Liver (tissue), 9 donors: Measurements from ENCODE around the gene TFB1M. TPM values are rescaled to one million over a fixed set of nuclear protein-coding genes. Genes with fewer than 3 reads are reported as not detected.

Experiments used
- DNase-seq: peaks from one replicate; pipeline ENCODE4 v3.0.0-alpha.2; 2017; ENCODE audit warnings: low spot score
- H3K27ac ChIP-seq, 2 donors: one replicate each; pipeline ENCODE4 v1.7.0; 2013; ENCODE audit warnings: inconsistent platforms in 2 of 2, low read length in 2 of 2, control low read depth in 1 of 2, low read depth in 1 of 2, mild to moderate bottlenecking in 1 of 2
- H3K27me3 ChIP-seq, 4 donors: one replicate each; pipeline versions ENCODE4 v1.6.1 to v1.7.0; 2013; ENCODE audit warnings: low read length in 3 of 4, inconsistent platforms in 1 of 4, mild to moderate bottlenecking in 1 of 4, moderate library complexity in 1 of 4; ENCODE audit not compliant: control insufficient read depth in 4 of 4, insufficient read depth in 4 of 4
- H3K36me3 ChIP-seq, 4 donors: one replicate each; pipeline versions ENCODE4 v1.6.1 to v1.7.0; 2013; ENCODE audit warnings: low read length in 3 of 4, mild to moderate bottlenecking in 3 of 4, low read depth in 1 of 4, moderate library complexity in 1 of 4; ENCODE audit not compliant: control insufficient read depth in 4 of 4, insufficient read depth in 3 of 4
- H3K4me1 ChIP-seq, 4 donors: one replicate each; pipeline versions ENCODE4 v1.6.1 to v1.7.0; 2013; ENCODE audit warnings: low read length in 3 of 4, mild to moderate bottlenecking in 3 of 4, moderate library complexity in 1 of 4; ENCODE audit not compliant: control insufficient read depth in 4 of 4, insufficient read depth in 4 of 4
- H3K4me3 ChIP-seq, 3 donors: one replicate each; pipeline versions ENCODE4 v1.6.1 to v1.7.0; 2013; ENCODE audit warnings: low read length in 3 of 3, control low read depth in 1 of 3, low read depth in 1 of 3, mild to moderate bottlenecking in 1 of 3
- H3K9ac ChIP-seq, 2 donors: one replicate each; pipeline ENCODE4 v1.7.0; 2013; ENCODE audit warnings: low read length in 2 of 2, mild to moderate bottlenecking in 2 of 2, moderate library complexity in 2 of 2, control low read depth in 1 of 2, low read depth in 1 of 2
- H3K9me3 ChIP-seq, 4 donors: one replicate each; pipeline versions ENCODE4 v1.6.1 to v1.7.0; 2013; ENCODE audit warnings: low read length in 3 of 4; ENCODE audit not compliant: control insufficient read depth in 4 of 4
- ATF3 ChIP-seq: IDR thresholded peaks from 2 replicates; pipeline ENCODE4 v1.6.1; 2016; ENCODE audit warnings: antibody characterized with exemption
- CTCF ChIP-seq: fragments of 150-350 bp; IDR thresholded peaks from 2 replicates; pipeline ENCODE4 v1.5.1; 2017; ENCODE audit warnings: improper control_type of control experiment, low read depth, low read length; ENCODE audit not compliant: missing input control
- EGR1 ChIP-seq, 2 donors: IDR thresholded peaks; 2 replicates each; pipeline ENCODE4 v1.6.1; 2016 to 2018; ENCODE audit warnings: antibody characterized with exemption in 2 of 2, low read depth in 2 of 2
- FOXA1 ChIP-seq: IDR thresholded peaks from 2 replicates; pipeline ENCODE4 v1.6.1; 2016; ENCODE audit warnings: antibody characterized with exemption
- FOXA2 ChIP-seq: IDR thresholded peaks from 2 replicates; pipeline ENCODE4 v1.6.1; 2016; ENCODE audit warnings: antibody characterized with exemption
- HNF4A ChIP-seq, 2 donors: conservative IDR thresholded peaks; 2 replicates each; pipeline ENCODE4 v1.6.1; 2016; ENCODE audit warnings: antibody characterized with exemption in 2 of 2, mild to moderate bottlenecking in 2 of 2
- HNF4G ChIP-seq: IDR thresholded peaks from 2 replicates; pipeline ENCODE4 v1.6.1; 2016; ENCODE audit warnings: antibody characterized with exemption
- JUND ChIP-seq, 2 donors: IDR thresholded peaks; 2 replicates each; pipeline ENCODE4 v1.6.1; 2016; ENCODE audit warnings: antibody characterized with exemption in 2 of 2
- RAD21 ChIP-seq, 2 donors: IDR thresholded peaks; 2 replicates each; pipeline ENCODE4 v1.6.1; 2016; ENCODE audit warnings: antibody characterized with exemption in 2 of 2, mild to moderate bottlenecking in 2 of 2
- REST ChIP-seq: IDR thresholded peaks from 2 replicates; pipeline ENCODE4 v1.6.1; 2016; ENCODE audit warnings: antibody characterized with exemption, mild to moderate bottlenecking
- RXRA ChIP-seq, 2 donors: IDR thresholded peaks; 2 replicates each; pipeline ENCODE4 v1.6.1; 2017 to 2018; ENCODE audit warnings: antibody characterized with exemption in 2 of 2, mild to moderate bottlenecking in 1 of 2
- SP1 ChIP-seq: IDR thresholded peaks from 2 replicates; pipeline ENCODE4 v1.6.1; 2018; ENCODE audit warnings: antibody characterized with exemption, mild to moderate bottlenecking
- YY1 ChIP-seq: IDR thresholded peaks from 2 replicates; pipeline ENCODE4 v1.6.1; 2016; ENCODE audit warnings: antibody characterized with exemption, mild to moderate bottlenecking
- ZBTB33 ChIP-seq: IDR thresholded peaks from 2 replicates; pipeline ENCODE4 v1.6.1; 2016; ENCODE audit warnings: antibody characterized with exemption
- WGBS: extraction: QIAGEN DNeasy Blood & Tissue Kit; methylation state at CpG from one replicate; pipeline ENCODE4 v1.1.7; 2013; 5-methylcytosine and 5-hydroxymethylcytosine counted together
- polyA plus RNA-seq, 2 donors: library from polyadenylated mRNA; stranded (reverse) in 1 of 2; unstranded in 1 of 2; fragments of 200-250 nt in 1 of 2; fragments of >200 nt in 1 of 2; fragmentation: Nextera tagmentation in 1 of 2; extraction: Ambion mirVana in 1 of 2; gene quantifications; one replicate each; pipeline versions ENCODE4 v1.2.1 to v1.2.3, GENCODE V29; 2013 to 2015
- total RNA-seq, 2 donors: library from RNA; depleted of rRNA; stranded (reverse); fragments of >200 nt; gene quantifications; one replicate each; pipeline ENCODE4 v1.2.3, GENCODE V29; 2014
- donor health status: healthy.
- donor health status: healthy.
- donor health status: healthy.
- donor health status: healthy.
- donor health status: healthy.

Gene TFB1M
- total and polyA plus RNA-seq, 4 donors, result 9.2 to 17.0 (median 12.6) TPM

GRCh38 chr6:155273431-155273830 lies 40.9 kb downstream of the TFB1M start:
- H3K36me3 ChIP-seq, result peaks cover 0 to 12% (median 5%) of the 10 kb centered on the region in 4 donors
- 73% methylated on average over 3 of the region's 3 CpGs for WGBS
- H3K9me3 ChIP-seq, result no peaks in the 10 kb centered on the region
- H3K27ac ChIP-seq, result no peak overlapping the region
- no peaks in the 10 kb centered on the region for H3K27me3 ChIP-seq
- H3K4me3 ChIP-seq, result no peak overlapping the region
- peaks cover 0 to 1% (median 0%) of the 10 kb centered on the region in 4 donors for H3K4me1 ChIP-seq
- no peak overlapping the region for H3K9ac ChIP-seq
- DNase-seq, result no peak
- TF ChIP-seq ZBTB33, result no peak
- TF ChIP-seq FOXA2, result no peak

- WGBS, result 95% methylated on average over 8 of the region's 8 CpGs
- Histone ChIP-seq H3K4me3 (no peak overlapping the region), H3K9me3 (no peaks in the 10 kb centered on the region), H3K4me1 (peaks cover 0 to 1% (median 0%) of the 10 kb centered on the region in 4 donors), H3K36me3 (peaks cover 0 to 8% (median 5%) of the 10 kb centered on the region in 4 donors), H3K27me3 (no peaks in the 10 kb centered on the region), H3K27ac (no peak overlapping the region), H3K9ac (no peak overlapping the region)
- no peak for DNase-seq
- TF ChIP-seq FOXA1, result no peak
- TF ChIP-seq FOXA2, result no peak
- no peak for TF ChIP-seq EGR1 (IDR thresholded peaks at IDR 0.05; ENCODE audit: low read depth in 2 of 2)
- TF ChIP-seq REST, result no peak
- TF ChIP-seq ATF3, result no peak
- TF ChIP-seq CTCF, result no peak
- no peak for TF ChIP-seq HNF4G
- no peak for TF ChIP-seq YY1
- no peak for TF ChIP-seq SP1
- TF ChIP-seq RAD21 (IDR thresholded peaks at IDR 0.05), result no peak
- TF ChIP-seq HNF4A (conservative IDR thresholded peaks at IDR 0.05), result no peak
- TF ChIP-seq JUND (IDR thresholded peaks at IDR 0.05), result no peak
- no peak for TF ChIP-seq RXRA (IDR thresholded peaks at IDR 0.05)
Observed at GRCh38 chr6:155272353-155273232, 41.7 kb downstream of the TFB1M start.
